GM12865 (cell line): ENCODE results near the gene APLN.

Experiments used
- DNase-seq: peaks from one replicate; pipeline ENCODE4 v3.0.0; 2010; ENCODE audit warnings: low read depth
- H3K4me3 ChIP-seq: 2 replicates; pipeline ENCODE4 v1.5.1; 2011; ENCODE audit warnings: mild to moderate bottlenecking, low read depth, low read length, control low read depth
- CTCF ChIP-seq: IDR thresholded peaks from 2 replicates; pipeline ENCODE4 v1.5.1; 2011; ENCODE audit warnings: low read length, control low read depth, low read depth, inconsistent platforms; ENCODE audit not compliant: insufficient read depth; ENCODE audit errors: missing control alignments

APLN gene

GRCh38 chrX:129688097-129688496 lies 33.3 kb upstream of the APLN start:
- H3K4me3 ChIP-seq: no peak overlapping the region
- TF ChIP-seq CTCF: no peak
- no peak for DNase-seq

GRCh38 chrX:129686422-129686948 lies 31.7 kb upstream of the APLN start:
- no peak for DNase-seq
- no peak overlapping the region for H3K4me3 ChIP-seq
- no peak for TF ChIP-seq CTCF

GRCh38 chrX:129682979-129683378 lies 28.2 kb upstream of the APLN start:
- no peak overlapping the region for H3K4me3 ChIP-seq
- no peak for DNase-seq
- TF ChIP-seq CTCF: no peak

- no peak for TF ChIP-seq CTCF
- H3K4me3 ChIP-seq: no peak overlapping the region
- no peak for DNase-seq
Measured at GRCh38 chrX:129679901-129680300, 25.1 kb upstream of the APLN start.

- peak overlapping the region; percentile 50 for H3K4me3 ChIP-seq
- no peak for DNase-seq
- TF ChIP-seq CTCF: no peak
Measured at GRCh38 chrX:129678614-129679195, 23.9 kb upstream of the APLN start.

- DNase-seq: no peak
- H3K4me3 ChIP-seq: no peak overlapping the region
- no peak for TF ChIP-seq CTCF
Measured at GRCh38 chrX:129667412-129667811, 12.7 kb upstream of the APLN start.

- no peak for DNase-seq
- H3K4me3 ChIP-seq: no peak overlapping the region
- TF ChIP-seq CTCF: no peak
Measured at GRCh38 chrX:129665916-129666644, 11.3 kb upstream of the APLN start.
